K562 (cell line): ENCODE results near the gene THEMIS. TPM values are rescaled to one million over a fixed set of nuclear protein-coding genes. Genes with fewer than 3 reads are reported as not detected.

Source experiments
- ATAC-seq: fragments of 200-7000 bp; cut with Tn5 transposase; 3 replicates; pipeline ENCODE4 v1.9.1; 2020; ENCODE audit warnings: moderate library complexity
- BruUV-seq: library from RNA; stranded (reverse); fragments of 400-500 nt; replicated peaks from 2 replicates; lab custom pipeline; 2021; lab: Mats Ljungman, UMichigan
- CTCF ChIA-PET: fragments of 300-600 bp; formaldehyde crosslinking; extraction: SDS; loops from one replicate; lab custom pipeline; 2021; ENCODE audit warnings: low intra/inter-chr PET ratio; lab: Yijun Ruan, JAX
- POLR2A ChIA-PET: fragments of 300-600, 350-650 bp; sonication (Branson Sonifier 250); formaldehyde crosslinking; extraction: SDS; loops from one replicate; lab custom pipeline; 2021; ENCODE audit warnings: antibody characterized with exemption, inconsistent platforms; lab: Yijun Ruan, JAX
- DNase-seq, 4 experiments: peaks; one replicate each; pipeline versions ENCODE4 v3.0.0 to v3.0.0-alpha.2; 2011 to 2018; ENCODE audit warnings: low spot score in 3 of 4, mixed read lengths in 3 of 4; ENCODE audit errors: extremely low read depth in 1 of 4
- FAIRE-seq: peaks from 2 replicates; lab custom pipeline; 2011; peaks lifted over from hg19 to GRCh38; lab: Jason Lieb, UNC
- H2AFZ ChIP-seq: 2 replicates; pipeline ENCODE4 v1.6.0; 2011; ENCODE audit warnings: low read depth, low read length, control low read depth, inconsistent platforms
- H3K27ac ChIP-seq: fragments of 200-600 bp; 3 replicates; pipeline ENCODE4 v1.8.0; 2011; ENCODE audit warnings: low read depth, mild to moderate bottlenecking, control low read depth, inconsistent platforms, low read length, moderate library complexity, mixed read lengths; ENCODE audit errors: extremely low read depth
- H3K27me3 ChIP-seq, 2 experiments: fragments of 300-600 bp in 1 of 2; 2 replicates in 1 of 2; 3 replicates in 1 of 2; pipeline versions ENCODE4 v1.6.0 to v1.8.0; 2011; ENCODE audit warnings: inconsistent platforms in 2 of 2, low read length in 2 of 2, mild to moderate bottlenecking in 1 of 2, mixed read lengths in 1 of 2, moderate library complexity in 1 of 2; ENCODE audit not compliant: control insufficient read depth in 2 of 2, insufficient read depth in 2 of 2
- H3K36me3 ChIP-seq: fragments of 300-600 bp; 3 replicates; pipeline ENCODE4 v1.8.0; 2011; ENCODE audit warnings: mild to moderate bottlenecking, low read length, inconsistent platforms; ENCODE audit not compliant: control insufficient read depth, insufficient read depth
- H3K4me1 ChIP-seq, 2 experiments: fragments of 200-600 bp in 1 of 2; replicated peaks in 1 of 2; 2 replicates in 1 of 2; 3 replicates in 1 of 2; pipeline versions ENCODE4 v1.5.1 to v1.8.0; 2011; ENCODE audit warnings: inconsistent platforms in 2 of 2, low read length in 2 of 2, mild to moderate bottlenecking in 1 of 2, mixed read lengths in 1 of 2, moderate library complexity in 1 of 2; ENCODE audit not compliant: control insufficient read depth in 2 of 2, insufficient read depth in 2 of 2
- H3K4me2 ChIP-seq: 2 replicates; pipeline ENCODE4 v1.6.1; 2011; ENCODE audit warnings: low read length, control low read depth, inconsistent platforms, mixed read lengths; ENCODE audit not compliant: insufficient read depth
- H3K4me3 ChIP-seq: fragments of 200-600 bp; sonication (generic), shearing (Covaris generic); 2 replicates; pipeline ENCODE4 v1.5.1; 2016; ENCODE audit warnings: control low read depth, inconsistent platforms
- H3K79me2 ChIP-seq: fragments of 200-600 bp; 3 replicates; pipeline ENCODE4 v1.8.0; 2011; ENCODE audit warnings: low read length, inconsistent platforms; ENCODE audit not compliant: control insufficient read depth, insufficient read depth
- H3K9ac ChIP-seq, 2 experiments: 2 replicates each; pipeline versions ENCODE4 v1.6.0 to v1.6.1; 2011; ENCODE audit warnings: low read depth in 2 of 2, low read length in 2 of 2, control low read depth in 1 of 2, inconsistent platforms in 1 of 2, mild to moderate bottlenecking in 1 of 2, mixed read lengths in 1 of 2; ENCODE audit not compliant: insufficient read depth in 1 of 2
- H3K9me1 ChIP-seq: one replicate; pipeline ENCODE4 v1.6.0; 2011; ENCODE audit warnings: inconsistent platforms, mild to moderate bottlenecking, low read length, moderate library complexity; ENCODE audit not compliant: control insufficient read depth, insufficient read depth
- H3K9me3 ChIP-seq: replicated peaks from 2 replicates; pipeline ENCODE4 v1.5.1; 2011; ENCODE audit warnings: low read depth, low read length, inconsistent platforms; ENCODE audit not compliant: control insufficient read depth, insufficient read depth
- H4K20me1 ChIP-seq: replicated peaks from 2 replicates; pipeline ENCODE4 v1.6.1; 2011; ENCODE audit warnings: low read length, inconsistent platforms, mixed read lengths; ENCODE audit not compliant: control insufficient read depth, insufficient read depth
- ETS2 ChIP-seq: IDR thresholded peaks from 2 replicates; pipeline ENCODE4 v1.6.1; 2016; ENCODE audit warnings: borderline replicate concordance, missing genetic modification characterization, mild to moderate bottlenecking, moderate library complexity, missing compliant biosample characterization; ENCODE audit not compliant: poor library complexity, severe bottlenecking
- KDM5B ChIP-seq: fragments of 200-600 bp; sonication (generic); IDR thresholded peaks from 2 replicates; pipeline ENCODE4 v1.6.1; 2012; ENCODE audit warnings: low read depth, mild to moderate bottlenecking, moderate library complexity, low read length, control low read depth, inconsistent platforms; ENCODE audit not compliant: insufficient replicate concordance
- L3MBTL2 ChIP-seq: fragments of 450-650 bp; IDR thresholded peaks from 2 replicates; pipeline ENCODE4 v1.6.1; 2016; ENCODE audit warnings: mild to moderate bottlenecking, moderate library complexity
- MCM3 ChIP-seq: fragments of 450-650 bp; IDR thresholded peaks from 2 replicates; pipeline ENCODE4 v1.6.1; 2016
- POLR2AphosphoS2 ChIP-seq: IDR thresholded peaks from 2 replicates; pipeline ENCODE4 v1.6.1; 2012; ENCODE audit warnings: low read length, improper control_type of control experiment
- RUNX1 ChIP-seq: sonication (generic); IDR thresholded peaks from 2 replicates; pipeline ENCODE4 v1.6.1; 2016; ENCODE audit warnings: antibody characterized with exemption, low read depth
- ZKSCAN1 ChIP-seq: fragments of 150-350 bp; IDR thresholded peaks from 2 replicates; pipeline ENCODE4 v1.6.1; 2016; ENCODE audit warnings: low read depth, low read length
- ZNF165 ChIP-seq: fragments of 250-450 bp; sonication (Bioruptor Pico); IDR thresholded peaks from 2 replicates; pipeline ENCODE4 v1.4.0; 2020; ENCODE audit warnings: borderline replicate concordance
- WGBS: fragments of 100-300 bp; shearing (Covaris generic); methylation state at CpG from one replicate; pipeline ENCODE4 v1.1.6; 2016; ENCODE audit warnings: low coverage, mixed read lengths; ENCODE audit not compliant: insufficient coverage; ENCODE audit errors: missing lambda C conversion rate; 5-methylcytosine and 5-hydroxymethylcytosine counted together
- in situ Hi-C: fragments of 300-500 bp; cut with MboI; formaldehyde crosslinking; loops from 4 replicates; pipeline ENCODE4 v1.15.0; 2018; ENCODE audit warnings: inconsistent platforms, mixed read lengths
- intact Hi-C: fragments of 100-400 bp; cut with micrococcal nuclease; formaldehyde crosslinking; loops from 2 replicates; pipeline ENCODE4 v1.14.2; 2022
- polyA plus RNA-seq, 8 experiments: library from polyadenylated mRNA; depleted of rRNA in 4 of 8; stranded (reverse) in 5 of 8; unstranded in 3 of 8; fragments of >200 nt; fragmentation: Nextera tagmentation in 2 of 8; fragmentation: Illumina TruSeq in 1 of 8; extraction: Ambion mirVana in 2 of 8; extraction: Trizol in 1 of 8; gene quantifications; 2 replicates each; pipeline versions ENCODE4 v1.2.1 to v1.2.3, GENCODE V29; 2011 to 2014; ENCODE audit warnings: inconsistent platforms in 1 of 8, missing spikeins in 1 of 8
- total RNA-seq, 7 experiments: library from RNA; depleted of rRNA in 6 of 7; stranded (reverse); fragments of >200 nt in 6 of 7; fragmentation: Illumina TruSeq in 2 of 7; extraction: Trizol in 2 of 7; gene quantifications; 2 replicates each; pipeline versions ENCODE4 v1.2.1 to v1.2.3, GENCODE V29; 2011 to 2021; ENCODE audit warnings: low replicate concordance in 1 of 7
- TF ChIP-seq, protein P1 (sequence below): fragments of 250-450 bp; sonication (Bioruptor Pico); IDR thresholded peaks from 2 replicates; pipeline ENCODE4 v1.5.0; 2021
- TF ChIP-seq, protein P2 (sequence below): sonication (generic); formaldehyde crosslinking; IDR thresholded peaks from 2 replicates; pipeline ENCODE4 v1.8.0; 2023; ENCODE audit warnings: mild to moderate bottlenecking, missing genetic modification reagents
- TF ChIP-seq, protein P3 (sequence below), 3 experiments: fragments of 200-800 bp in 1 of 3; sonication (Bioruptor generic) in 1 of 3; sonication (generic) in 1 of 3; formaldehyde crosslinking in 1 of 3; IDR thresholded peaks; 2 replicates each; pipeline versions ENCODE4 v1.6.1 to v1.8.0; 2016 to 2022; ENCODE audit warnings: mild to moderate bottlenecking in 2 of 3, missing compliant biosample characterization in 2 of 3, missing genetic modification characterization in 2 of 3, missing genetic modification reagents in 1 of 3
- TF ChIP-seq, protein P4 (sequence below): sonication (generic); formaldehyde crosslinking; IDR thresholded peaks from 2 replicates; pipeline ENCODE4 v1.8.0; 2022; ENCODE audit warnings: missing genetic modification reagents, mild to moderate bottlenecking, moderate library complexity, borderline replicate concordance
- TF ChIP-seq, protein P5 (sequence below): IDR thresholded peaks from 2 replicates; pipeline ENCODE4 v1.6.1; 2011; ENCODE audit warnings: borderline replicate concordance, low read depth, mild to moderate bottlenecking, moderate library complexity, low read length; ENCODE audit not compliant: insufficient read depth, poor library complexity, severe bottlenecking

THEMIS gene
- total and polyA plus RNA-seq, 9 of the 15 experiments (the other 6 are each of a cell fraction or from before 2014, with no cell fraction given), result 0.09 TPM; not detected in 8

DNA sequence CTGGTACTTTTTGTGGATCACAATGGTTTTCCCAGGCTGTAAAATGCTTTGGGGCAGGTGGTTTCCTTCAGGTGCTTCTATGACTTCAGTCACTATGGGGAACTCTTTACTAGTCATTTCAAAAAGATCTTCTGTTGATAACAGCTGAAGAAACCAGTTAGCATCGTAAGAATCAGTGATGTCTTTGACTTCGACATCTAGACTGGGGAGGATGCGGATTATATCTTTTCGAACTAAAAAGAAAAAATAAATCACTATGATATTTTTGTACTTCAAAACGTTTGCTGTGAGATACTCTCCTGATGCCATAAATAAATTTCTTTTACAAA lies 87.2 kb downstream of the THEMIS start (continued):
- TF ChIP-seq, protein P1, sequence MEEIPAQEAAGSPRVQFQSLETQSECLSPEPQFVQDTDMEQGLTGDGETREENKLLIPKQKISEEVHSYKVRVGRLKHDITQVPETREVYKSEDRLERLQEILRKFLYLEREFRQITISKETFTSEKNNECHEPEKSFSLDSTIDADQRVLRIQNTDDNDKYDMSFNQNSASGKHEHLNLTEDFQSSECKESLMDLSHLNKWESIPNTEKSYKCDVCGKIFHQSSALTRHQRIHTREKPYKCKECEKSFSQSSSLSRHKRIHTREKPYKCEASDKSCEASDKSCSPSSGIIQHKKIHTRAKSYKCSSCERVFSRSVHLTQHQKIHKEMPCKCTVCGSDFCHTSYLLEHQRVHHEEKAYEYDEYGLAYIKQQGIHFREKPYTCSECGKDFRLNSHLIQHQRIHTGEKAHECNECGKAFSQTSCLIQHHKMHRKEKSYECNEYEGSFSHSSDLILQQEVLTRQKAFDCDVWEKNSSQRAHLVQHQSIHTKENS (CRISPR knock-in tag), result no peak
- TF ChIP-seq KDM5B (no peak), L3MBTL2 (no peak), RUNX1 (no peak), MCM3 (no peak)
- TF ChIP-seq, protein P2, sequence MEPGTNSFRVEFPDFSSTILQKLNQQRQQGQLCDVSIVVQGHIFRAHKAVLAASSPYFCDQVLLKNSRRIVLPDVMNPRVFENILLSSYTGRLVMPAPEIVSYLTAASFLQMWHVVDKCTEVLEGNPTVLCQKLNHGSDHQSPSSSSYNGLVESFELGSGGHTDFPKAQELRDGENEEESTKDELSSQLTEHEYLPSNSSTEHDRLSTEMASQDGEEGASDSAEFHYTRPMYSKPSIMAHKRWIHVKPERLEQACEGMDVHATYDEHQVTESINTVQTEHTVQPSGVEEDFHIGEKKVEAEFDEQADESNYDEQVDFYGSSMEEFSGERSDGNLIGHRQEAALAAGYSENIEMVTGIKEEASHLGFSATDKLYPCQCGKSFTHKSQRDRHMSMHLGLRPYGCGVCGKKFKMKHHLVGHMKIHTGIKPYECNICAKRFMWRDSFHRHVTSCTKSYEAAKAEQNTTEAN (CRISPR knock-in tag), result no peak
- TF ChIP-seq, all 486 proteins: peak for 0

DNA sequence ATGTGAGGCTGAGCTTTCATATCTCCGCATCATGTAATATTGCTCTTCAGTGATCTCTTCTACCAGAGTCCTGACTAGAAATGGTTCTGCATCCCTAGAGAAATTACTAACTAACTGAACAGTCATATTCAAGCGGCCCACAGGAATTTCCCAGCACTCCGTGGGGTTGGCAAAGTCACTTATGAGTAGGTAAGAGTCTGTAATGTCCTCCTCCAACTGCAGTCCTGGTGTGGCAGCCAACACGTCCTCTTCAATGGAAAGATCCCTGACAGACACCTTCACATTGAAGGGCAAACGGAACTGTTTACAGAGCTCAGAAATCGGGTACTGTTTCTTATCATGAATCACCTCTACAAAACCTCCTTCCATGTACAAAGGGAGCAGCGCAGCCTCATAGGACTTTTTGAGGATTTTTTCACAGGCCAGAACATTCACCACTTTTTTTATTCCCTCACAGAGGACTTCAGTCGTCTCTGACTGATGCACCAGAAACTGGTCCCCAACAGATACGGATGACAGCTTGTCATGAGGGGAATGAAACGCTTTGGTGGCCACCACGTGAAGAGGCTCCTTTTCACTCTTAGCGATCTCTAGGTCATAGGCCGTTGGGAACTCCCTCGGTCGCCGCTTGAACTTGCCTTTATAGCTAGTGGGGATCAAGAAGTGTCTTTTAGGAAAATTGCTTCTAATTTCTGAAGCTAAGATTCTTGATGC lies 87.7 kb downstream of the THEMIS start:
- ChIA-PET POLR2A (no interaction called here), CTCF (no interaction called here)
- H3K9ac ChIP-seq, result no peak overlapping the region
- in situ Hi-C loops, result no loop called here
- no TSS peak for BruUV-seq
- H3K27me3 ChIP-seq, result no peaks in the 10 kb centered on the region
- FAIRE-seq (no peak), ATAC-seq (no peak), DNase-seq (no peak)
- intact Hi-C loops, result no loop called here
- H3K4me1 ChIP-seq, result no peaks in the 10 kb centered on the region
- H3K79me2 ChIP-seq, result no peaks in the 10 kb centered on the region
- no peak overlapping the region for H3K4me3 ChIP-seq
- no peaks in the 10 kb centered on the region for H4K20me1 ChIP-seq
- no peaks in the 10 kb centered on the region for H3K36me3 ChIP-seq
- no peak overlapping the region for H3K27ac ChIP-seq
- no peak overlapping the region for H2AFZ ChIP-seq
- no peaks in the 10 kb centered on the region for H3K9me3 ChIP-seq
- H3K9me1 ChIP-seq, result no peaks in the 10 kb centered on the region
- H3K4me2 ChIP-seq, result no peak overlapping the region
- under 1% methylated on average over 16 of the region's 16 CpGs for WGBS
- TF ChIP-seq ZKSCAN1 (no peak), ETS2 (tag) (no peak), ZNF165 (no peak), POLR2AphosphoS2 (no peak)
- TF ChIP-seq, protein P3, sequence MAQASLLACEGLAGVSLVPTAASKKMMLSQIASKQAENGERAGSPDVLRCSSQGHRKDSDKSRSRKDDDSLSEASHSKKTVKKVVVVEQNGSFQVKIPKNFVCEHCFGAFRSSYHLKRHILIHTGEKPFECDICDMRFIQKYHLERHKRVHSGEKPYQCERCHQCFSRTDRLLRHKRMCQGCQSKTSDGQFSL (CRISPR knock-in tag; IDR thresholded peaks at IDR 0.05), result no peak
- TF ChIP-seq, protein P3 (tag; IDR thresholded peaks at IDR 0.05), result no peak
- TF ChIP-seq, protein P4, sequence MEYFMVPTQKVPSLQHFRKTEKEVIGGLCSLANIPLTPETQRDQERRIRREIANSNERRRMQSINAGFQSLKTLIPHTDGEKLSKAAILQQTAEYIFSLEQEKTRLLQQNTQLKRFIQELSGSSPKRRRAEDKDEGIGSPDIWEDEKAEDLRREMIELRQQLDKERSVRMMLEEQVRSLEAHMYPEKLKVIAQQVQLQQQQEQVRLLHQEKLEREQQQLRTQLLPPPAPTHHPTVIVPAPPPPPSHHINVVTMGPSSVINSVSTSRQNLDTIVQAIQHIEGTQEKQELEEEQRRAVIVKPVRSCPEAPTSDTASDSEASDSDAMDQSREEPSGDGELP, result no peak
- TF ChIP-seq, protein P5, sequence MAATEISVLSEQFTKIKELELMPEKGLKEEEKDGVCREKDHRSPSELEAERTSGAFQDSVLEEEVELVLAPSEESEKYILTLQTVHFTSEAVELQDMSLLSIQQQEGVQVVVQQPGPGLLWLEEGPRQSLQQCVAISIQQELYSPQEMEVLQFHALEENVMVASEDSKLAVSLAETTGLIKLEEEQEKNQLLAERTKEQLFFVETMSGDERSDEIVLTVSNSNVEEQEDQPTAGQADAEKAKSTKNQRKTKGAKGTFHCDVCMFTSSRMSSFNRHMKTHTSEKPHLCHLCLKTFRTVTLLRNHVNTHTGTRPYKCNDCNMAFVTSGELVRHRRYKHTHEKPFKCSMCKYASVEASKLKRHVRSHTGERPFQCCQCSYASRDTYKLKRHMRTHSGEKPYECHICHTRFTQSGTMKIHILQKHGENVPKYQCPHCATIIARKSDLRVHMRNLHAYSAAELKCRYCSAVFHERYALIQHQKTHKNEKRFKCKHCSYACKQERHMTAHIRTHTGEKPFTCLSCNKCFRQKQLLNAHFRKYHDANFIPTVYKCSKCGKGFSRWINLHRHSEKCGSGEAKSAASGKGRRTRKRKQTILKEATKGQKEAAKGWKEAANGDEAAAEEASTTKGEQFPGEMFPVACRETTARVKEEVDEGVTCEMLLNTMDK, result no peak
